Endodermal cell (in vitro differentiated cells): ENCODE measurements around the gene KCND3. TPM values are rescaled to one million over a fixed set of nuclear protein-coding genes. Genes with fewer than 3 reads are reported as not detected.

Experiments
- DNase-seq: peaks from one replicate; pipeline ENCODE4 v3.0.0-alpha.2; 2017
- H3K27ac ChIP-seq: 2 replicates; pipeline ENCODE4 v1.5.1; 2013; ENCODE audit warnings: mild to moderate bottlenecking, low read depth, low read length, moderate library complexity
- H3K27me3 ChIP-seq: 2 replicates; pipeline ENCODE4 v1.6.1; 2013; ENCODE audit warnings: mild to moderate bottlenecking, low read length, moderate library complexity; ENCODE audit not compliant: insufficient read depth, control insufficient read depth, poor library complexity, severe bottlenecking
- H3K36me3 ChIP-seq: 2 replicates; pipeline ENCODE4 v1.7.0; 2013; ENCODE audit warnings: mild to moderate bottlenecking, low read length, moderate library complexity; ENCODE audit not compliant: control insufficient read depth, insufficient read depth
- H3K4me1 ChIP-seq: one replicate; pipeline ENCODE4 v1.7.0; 2013; ENCODE audit warnings: low read length; ENCODE audit not compliant: control insufficient read depth, insufficient read depth
- H3K4me3 ChIP-seq: 2 replicates; pipeline ENCODE4 v1.5.1; 2013; ENCODE audit warnings: mild to moderate bottlenecking, low read length, moderate library complexity
- H3K9ac ChIP-seq: 2 replicates; pipeline ENCODE4 v1.6.1; 2013; ENCODE audit warnings: mild to moderate bottlenecking, low read length, moderate library complexity; ENCODE audit not compliant: poor library complexity, severe bottlenecking; ENCODE audit errors: extremely low read depth
- H3K9me3 ChIP-seq: 2 replicates; pipeline ENCODE4 v1.6.1; 2013; ENCODE audit warnings: mild to moderate bottlenecking, low read length, moderate library complexity; ENCODE audit not compliant: control insufficient read depth
- H3K27ac Mint-ChIP-seq: 2 replicates; pipeline ENCODE4 v1.8.0; 2020; ENCODE audit warnings: mixed read lengths
- H3K27me3 Mint-ChIP-seq: 2 replicates; pipeline ENCODE4 v1.8.0; 2021; ENCODE audit warnings: mild to moderate bottlenecking, mixed read lengths; ENCODE audit not compliant: insufficient read depth
- H3K36me3 Mint-ChIP-seq: 2 replicates; pipeline ENCODE4 v1.8.0; 2020; ENCODE audit warnings: low read depth, mixed read lengths
- H3K4me1 Mint-ChIP-seq: 2 replicates; pipeline ENCODE4 v1.8.0; 2020; ENCODE audit warnings: mixed read lengths
- H3K4me3 Mint-ChIP-seq: 2 replicates; pipeline ENCODE4 v1.8.0; 2020; ENCODE audit warnings: mild to moderate bottlenecking, moderate library complexity, mixed read lengths
- H3K9me3 Mint-ChIP-seq: 2 replicates; pipeline ENCODE4 v1.8.0; 2020; ENCODE audit warnings: mild to moderate bottlenecking, mixed read lengths
- CTCF ChIP-seq: fragments of 200-600 bp; sonication (generic); conservative IDR thresholded peaks from 2 replicates; pipeline ENCODE4 v1.5.0; 2021; ENCODE audit warnings: antibody characterized with exemption, mild to moderate bottlenecking
- WGBS, 2 experiments: methylation state at CpG; one replicate each; pipeline versions ENCODE4 v1.1.5 to v1.1.7; 2013; ENCODE audit warnings: missing lambda C conversion rate in 2 of 2, mixed read lengths in 1 of 2; ENCODE audit not compliant: insufficient coverage in 1 of 2, insufficient read length in 1 of 2; 5-methylcytosine and 5-hydroxymethylcytosine counted together
- total RNA-seq, 2 donors: library from RNA; stranded (reverse); fragmentation: NEBNext Ultra II Directional in 1 of 2; extraction: Animal tissue kit (Norgen Biotek cat#: 25700) in 1 of 2; gene quantifications; 2 replicates in 1 of 2; 3 replicates in 1 of 2; pipeline ENCODE4 v1.2.1, GENCODE V29; 2021

The KCND3 gene
- total RNA-seq, 2 donors from 2014 or later = 0.13 TPM; not detected in 1

- Mint-ChIP-seq H3K4me1 (no peaks in the 10 kb centered on the region), H3K27me3 (peaks cover 51% of the 10 kb centered on the region), H3K27ac (no peak overlapping the region), H3K4me3 (no peak overlapping the region), H3K36me3 (no peaks in the 10 kb centered on the region), H3K9me3 (no peaks in the 10 kb centered on the region)
- no peaks in the 10 kb centered on the region for H3K9me3 ChIP-seq
- no peaks in the 10 kb centered on the region for H3K36me3 ChIP-seq
- WGBS, 2 experiments = 91 to 93% methylated on average over 10 to 13 of the region's 13 CpGs
- peak overlapping the region; percentile 70 for H3K27ac ChIP-seq
- no peak overlapping the region for H3K4me3 ChIP-seq
- no peaks in the 10 kb centered on the region for H3K4me1 ChIP-seq
- H3K27me3 ChIP-seq = peaks cover 45% of the 10 kb centered on the region
- no peak for TF ChIP-seq CTCF
- no peak for DNase-seq
- no peak overlapping the region for H3K9ac ChIP-seq
Measured at GRCh38 chr1:111956155-111956771, 33.2 kb downstream of the KCND3 start.

GRCh38 chr1:111955755-111956154 lies 33.7 kb downstream of the KCND3 start:
- Histone ChIP-seq H3K4me1 (no peaks in the 10 kb centered on the region), H3K9ac (no peak overlapping the region), H3K27me3 (peaks cover 41% of the 10 kb centered on the region), H3K36me3 (no peaks in the 10 kb centered on the region), H3K4me3 (no peak overlapping the region), H3K27ac (no peak overlapping the region), H3K9me3 (no peaks in the 10 kb centered on the region)
- 91 to 96% methylated on average over 5 to 6 of the region's 6 CpGs for WGBS, 2 experiments
- Mint-ChIP-seq H3K36me3 (no peaks in the 10 kb centered on the region), H3K4me3 (no peak overlapping the region), H3K9me3 (no peaks in the 10 kb centered on the region), H3K4me1 (no peaks in the 10 kb centered on the region), H3K27ac (no peak overlapping the region), H3K27me3 (peaks cover 48% of the 10 kb centered on the region)
- no peak for TF ChIP-seq CTCF
- no peak for DNase-seq

- Mint-ChIP-seq H3K4me1 (peaks cover 5% of the 10 kb centered on the region), H3K27me3 (peaks cover 40% of the 10 kb centered on the region), H3K27ac (no peak overlapping the region), H3K9me3 (peaks cover 3% of the 10 kb centered on the region), H3K4me3 (no peak overlapping the region), H3K36me3 (no peaks in the 10 kb centered on the region)
- no peak overlapping the region for H3K27ac ChIP-seq
- H3K36me3 ChIP-seq = no peaks in the 10 kb centered on the region
- no peaks in the 10 kb centered on the region for H3K9me3 ChIP-seq
- H3K27me3 ChIP-seq = peaks cover 27% of the 10 kb centered on the region
- no peaks in the 10 kb centered on the region for H3K4me1 ChIP-seq
- DNase-seq = no peak
- 73 to 92% methylated on average over 2 to 5 of the region's 5 CpGs for WGBS, 2 experiments
- TF ChIP-seq CTCF = peak; percentile 14
- no peak overlapping the region for H3K9ac ChIP-seq
- no peak overlapping the region for H3K4me3 ChIP-seq
Measured at GRCh38 chr1:111953797-111954196, 35.7 kb downstream of the KCND3 start.
